Epithelial cell of proximal tubule (primary cell): ENCODE results near the gene CDK10. TPM values are rescaled to one million over a fixed set of nuclear protein-coding genes. Genes with fewer than 3 reads are reported as not detected.

Source experiments
- DNase-seq: peaks from one replicate; pipeline ENCODE4 v3.0.0-alpha.2; 2011; ENCODE audit warnings: low read depth
- H3K4me3 ChIP-seq: 2 replicates; pipeline ENCODE4 v1.5.1; 2011; ENCODE audit warnings: low read depth, mild to moderate bottlenecking, low read length
- total RNA-seq: library from RNA; depleted of rRNA; stranded (reverse); fragments of >200 nt; gene quantifications from 2 replicates; pipeline ENCODE4 v1.2.3, GENCODE V29; 2015
- TF ChIP-seq, protein P1 (sequence below): conservative IDR thresholded peaks from 2 replicates; pipeline ENCODE4 v1.5.1; 2012; ENCODE audit warnings: low read depth, mild to moderate bottlenecking, low read length

CDK10 gene
- total RNA-seq, 1 donor from 2014 or later = 35.1 TPM

DNA sequence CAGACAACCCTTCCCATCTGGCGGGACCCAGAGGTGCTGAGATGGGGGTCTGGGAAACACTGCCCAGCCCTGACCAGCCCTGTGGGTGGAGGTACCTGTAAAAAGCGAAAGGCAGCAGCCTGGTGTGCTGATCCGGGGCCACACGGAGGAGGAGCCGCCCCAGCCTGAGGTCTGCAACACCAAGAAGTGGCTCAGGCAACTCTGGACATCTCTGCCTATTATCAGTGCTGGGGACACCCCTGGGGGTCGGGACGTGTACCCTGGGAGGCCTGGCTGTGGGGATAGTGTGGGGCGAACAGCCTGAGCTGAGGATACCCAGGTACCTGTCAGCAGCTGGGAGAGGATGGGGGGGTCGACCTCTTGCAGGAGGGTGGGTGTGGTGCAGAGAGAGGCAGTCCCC is 52.9 kb downstream of the CDK10 start:
- TF ChIP-seq, protein P1, sequence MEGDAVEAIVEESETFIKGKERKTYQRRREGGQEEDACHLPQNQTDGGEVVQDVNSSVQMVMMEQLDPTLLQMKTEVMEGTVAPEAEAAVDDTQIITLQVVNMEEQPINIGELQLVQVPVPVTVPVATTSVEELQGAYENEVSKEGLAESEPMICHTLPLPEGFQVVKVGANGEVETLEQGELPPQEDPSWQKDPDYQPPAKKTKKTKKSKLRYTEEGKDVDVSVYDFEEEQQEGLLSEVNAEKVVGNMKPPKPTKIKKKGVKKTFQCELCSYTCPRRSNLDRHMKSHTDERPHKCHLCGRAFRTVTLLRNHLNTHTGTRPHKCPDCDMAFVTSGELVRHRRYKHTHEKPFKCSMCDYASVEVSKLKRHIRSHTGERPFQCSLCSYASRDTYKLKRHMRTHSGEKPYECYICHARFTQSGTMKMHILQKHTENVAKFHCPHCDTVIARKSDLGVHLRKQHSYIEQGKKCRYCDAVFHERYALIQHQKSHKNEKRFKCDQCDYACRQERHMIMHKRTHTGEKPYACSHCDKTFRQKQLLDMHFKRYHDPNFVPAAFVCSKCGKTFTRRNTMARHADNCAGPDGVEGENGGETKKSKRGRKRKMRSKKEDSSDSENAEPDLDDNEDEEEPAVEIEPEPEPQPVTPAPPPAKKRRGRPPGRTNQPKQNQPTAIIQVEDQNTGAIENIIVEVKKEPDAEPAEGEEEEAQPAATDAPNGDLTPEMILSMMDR = no peak
- H3K4me3 ChIP-seq = no peak overlapping the region
- DNase-seq = no peak

DNA sequence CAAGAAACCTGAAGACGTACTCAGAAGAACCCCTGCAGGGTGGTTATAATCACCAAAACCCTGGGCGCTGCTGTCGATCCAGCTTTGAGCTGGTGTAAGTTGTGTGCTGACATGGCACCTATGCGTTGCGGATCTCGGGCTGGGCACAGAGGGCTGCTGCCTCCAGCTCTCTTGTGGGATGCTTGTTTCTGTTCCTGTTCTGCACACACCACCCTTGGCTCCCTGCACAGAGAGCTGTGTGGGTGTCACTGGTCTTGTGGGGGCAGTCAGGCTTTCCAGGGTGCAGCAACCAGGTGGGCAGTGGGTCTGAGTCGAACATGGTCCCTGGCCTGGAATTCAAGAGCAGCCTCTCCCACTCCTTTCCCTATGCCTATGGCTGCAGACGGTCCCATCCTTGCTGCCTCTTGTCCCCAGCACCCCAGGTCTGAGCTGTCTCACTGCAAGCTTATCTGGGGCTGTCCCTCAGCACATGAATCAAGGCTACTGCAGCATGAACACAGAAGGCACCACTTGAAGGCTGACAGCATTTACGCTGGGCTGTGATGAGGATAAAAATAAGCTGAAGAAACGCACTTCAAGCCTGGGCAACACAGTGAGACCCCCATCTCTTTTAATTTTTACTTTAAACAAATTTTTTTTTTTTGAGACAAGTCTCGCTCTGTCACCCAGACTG is 55.0 kb downstream of the CDK10 start:
- TF ChIP-seq, protein P1 = no peak
- no peak overlapping the region for H3K4me3 ChIP-seq
- DNase-seq = no peak

DNA sequence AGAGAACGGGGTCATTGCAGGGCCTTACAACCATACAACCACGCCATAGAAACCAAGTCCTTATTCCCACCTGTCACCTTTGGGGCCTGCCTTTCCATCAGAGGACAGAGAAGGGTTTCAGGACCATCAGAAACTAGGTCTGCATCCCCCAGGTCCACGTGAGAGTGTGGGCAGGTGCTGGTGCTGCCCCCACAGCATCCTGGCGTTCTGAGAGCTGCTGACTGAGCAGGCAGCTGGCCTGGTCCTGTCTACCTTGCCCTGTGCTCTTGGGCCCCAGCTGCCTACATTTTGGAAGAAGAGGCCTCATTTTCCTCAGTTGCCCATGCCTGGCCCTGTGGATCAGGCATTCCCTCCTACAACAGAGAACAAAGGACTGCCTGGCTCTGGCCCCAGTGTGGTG is 56.5 kb downstream of the CDK10 start:
- no peak for DNase-seq
- no peak overlapping the region for H3K4me3 ChIP-seq
- TF ChIP-seq, protein P1 = no peak

DNA sequence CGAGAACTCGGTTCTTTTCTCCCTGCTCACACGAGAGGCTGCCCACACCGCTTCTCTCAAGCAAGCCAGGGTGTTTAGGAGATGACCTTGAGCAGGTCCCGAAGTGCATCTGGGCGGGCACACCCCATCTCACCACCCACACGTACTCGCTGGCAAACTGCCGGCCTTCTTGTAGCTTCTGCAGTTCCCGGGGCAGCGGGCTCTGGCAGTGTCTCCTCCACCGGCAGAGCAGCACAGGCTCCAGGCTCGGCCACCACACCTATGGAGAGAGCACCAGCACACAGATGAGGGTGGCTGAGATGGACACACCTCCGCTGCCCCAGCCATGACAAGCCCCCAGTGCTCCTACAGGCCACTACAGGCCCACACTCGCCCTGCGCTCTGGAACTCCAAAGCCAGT is 58.3 kb downstream of the CDK10 start:
- TF ChIP-seq, protein P1 = no peak
- DNase-seq = no peak
- H3K4me3 ChIP-seq = no peak overlapping the region

Other genes starting within 250 kb of the CDK10 start
- 44.3 and 50.8 TPM in 2 replicates for gene ANKRD11, start 196.1 kb upstream of the CDK10 start, total RNA-seq
- gene SPG7, start 178.3 kb upstream of the CDK10 start, total RNA-seq = 66.7 and 122 TPM in 2 replicates
- 5,232 and 9,109 TPM in 2 replicates for gene RPL13, start 126.0 kb upstream of the CDK10 start, total RNA-seq
- 16.6 and 20.2 TPM in 2 replicates for gene CPNE7, start 110.9 kb upstream of the CDK10 start, total RNA-seq
- 0.65 and 5.0 TPM in 2 replicates for gene DPEP1, start 73.0 kb upstream of the CDK10 start, total RNA-seq
- 132 and 160 TPM in 2 replicates for gene CHMP1A, start 29.0 kb upstream of the CDK10 start, total RNA-seq
- 8.1 and 8.2 TPM in 2 replicates for gene SPATA33, start 28.9 kb upstream of the CDK10 start, total RNA-seq
- 16.5 and 39.3 TPM in 2 replicates for gene SPATA2L, start 15.0 kb downstream of the CDK10 start, total RNA-seq
- 3.8 and 11.4 TPM in 2 replicates for gene VPS9D1, start 34.2 kb downstream of the CDK10 start, total RNA-seq
- gene ZNF276, start 34.8 kb downstream of the CDK10 start, total RNA-seq = 10.1 and 21.6 TPM in 2 replicates
- 22.1 and 34.6 TPM in 2 replicates for gene FANCA, start 130.0 kb downstream of the CDK10 start, total RNA-seq
- 2.8 and 3.5 TPM in 2 replicates for gene SPIRE2, start 141.8 kb downstream of the CDK10 start, total RNA-seq
- gene TCF25, start 186.9 kb downstream of the CDK10 start, total RNA-seq = 118 and 192 TPM in 2 replicates
- gene MC1R, start 232.2 kb downstream of the CDK10 start, total RNA-seq = 2.5 and 3.5 TPM in 2 replicates
- gene TUBB3, start 236.7 kb downstream of the CDK10 start, total RNA-seq = 833 and 996 TPM in 2 replicates